AG10803 (cell line): ENCODE results near the gene L3MBTL3.
A peak's percentile ranks its signal among the peaks of the same experiment; 100 is the strongest.
"Not testable (repeated sequence)": the region's sequence is repeated elsewhere in the genome, so short reads cannot be mapped to it uniquely, and the experiment has no call there.

Source experiments
- DNase-seq: peaks from one replicate; pipeline ENCODE4 v3.0.0; 2010; ENCODE audit warnings: low read depth
- H3K4me3 ChIP-seq: 2 replicates; pipeline ENCODE4 v1.5.1; 2011; ENCODE audit warnings: mild to moderate bottlenecking, low read length, control low read depth
- CTCF ChIP-seq: conservative IDR thresholded peaks from 2 replicates; pipeline ENCODE4 v1.5.1; 2011; ENCODE audit warnings: mild to moderate bottlenecking, low read length, control low read depth, inconsistent platforms

L3MBTL3 gene

GRCh38 chr6:130159956-130160355 is 141.6 kb downstream of the L3MBTL3 start:
- H3K4me3 ChIP-seq = no peak overlapping the region
- DNase-seq = no peak
- no peak for TF ChIP-seq CTCF

- H3K4me3 ChIP-seq = no peak overlapping the region
- TF ChIP-seq CTCF = no peak
- no peak for DNase-seq
Observed at GRCh38 chr6:130161683-130162404, 143.5 kb downstream of the L3MBTL3 start.

GRCh38 chr6:130162421-130162820 is 144.0 kb downstream of the L3MBTL3 start:
- no peak for DNase-seq
- no peak overlapping the region for H3K4me3 ChIP-seq
- no peak for TF ChIP-seq CTCF

- no peak for TF ChIP-seq CTCF
- no peak overlapping the region for H3K4me3 ChIP-seq
- no peak for DNase-seq
Observed at GRCh38 chr6:130163266-130163665, 144.9 kb downstream of the L3MBTL3 start.

- H3K4me3 ChIP-seq = no peak overlapping the region
- DNase-seq = no peak
- no peak for TF ChIP-seq CTCF
Observed at GRCh38 chr6:130164251-130164650, 145.9 kb downstream of the L3MBTL3 start.

- no peak for TF ChIP-seq CTCF
Observed at GRCh38 chr6:130167655-130168054, 149.3 kb downstream of the L3MBTL3 start.

GRCh38 chr6:130170160-130170559 is 151.8 kb downstream of the L3MBTL3 start:
- H3K4me3 ChIP-seq, DNase-seq: not testable (repeated sequence)

More at GRCh38 chr6:130167655-130168054, 149.3 kb downstream of the L3MBTL3 start:
- peak; percentile 58 for DNase-seq
- no peak overlapping the region for H3K4me3 ChIP-seq

GRCh38 chr6:130173377-130174004 is 155.1 kb downstream of the L3MBTL3 start:
- not testable (repeated sequence) for DNase-seq, H3K4me3 ChIP-seq
